HG03457 (cell line): ENCODE results near the gene NINJ2.

Source experiments
- ATAC-seq: cut with Tn5 transposase; IDR thresholded peaks from one replicate; pipeline ENCODE4 v1.9.1; 2021; ENCODE audit warnings: moderate number of reproducible peaks; ENCODE audit not compliant: unreplicated experiment

NINJ2 gene

GRCh38 chr12:553216-554000 lies 109.8 kb downstream of the NINJ2 start:
- no peak for ATAC-seq

- no peak for ATAC-seq
Observed at GRCh38 chr12:552466-552865, 110.8 kb downstream of the NINJ2 start.

GRCh38 chr12:550473-551260 lies 112.6 kb downstream of the NINJ2 start:
- no peak for ATAC-seq

- ATAC-seq, result no peak
Observed at GRCh38 chr12:549476-550082, 113.7 kb downstream of the NINJ2 start.

GRCh38 chr12:547883-548470 lies 115.3 kb downstream of the NINJ2 start:
- no peak for ATAC-seq

GRCh38 chr12:546920-547845 lies 116.1 kb downstream of the NINJ2 start:
- no peak for ATAC-seq

- ATAC-seq, result no peak
Observed at GRCh38 chr12:546265-546919, 116.9 kb downstream of the NINJ2 start.

GRCh38 chr12:545835-546234 lies 117.4 kb downstream of the NINJ2 start:
- no peak for ATAC-seq

GRCh38 chr12:544941-545635 lies 118.2 kb downstream of the NINJ2 start:
- no peak for ATAC-seq

GRCh38 chr12:544142-544541 lies 119.1 kb downstream of the NINJ2 start:
- no peak for ATAC-seq

GRCh38 chr12:543114-543451 lies 120.2 kb downstream of the NINJ2 start:
- ATAC-seq, result no peak

GRCh38 chr12:542395-543113 lies 120.7 kb downstream of the NINJ2 start:
- no peak for ATAC-seq

GRCh38 chr12:541676-542324 lies 121.4 kb downstream of the NINJ2 start:
- ATAC-seq, result no peak

- no peak for ATAC-seq
Observed at GRCh38 chr12:539540-540310, 123.5 kb downstream of the NINJ2 start.

GRCh38 chr12:538731-539539 lies 124.3 kb downstream of the NINJ2 start:
- no peak for ATAC-seq

GRCh38 chr12:537772-538171 lies 125.5 kb downstream of the NINJ2 start:
- ATAC-seq, result no peak
